ENCODE data around the gene UBE2J2. TPM values are rescaled to one million over a fixed set of nuclear protein-coding genes. Genes with fewer than 3 reads are reported as not detected.
A peak's percentile ranks its signal among the peaks of the same experiment; 100 is the strongest.

Gene UBE2J2
- total and polyA plus RNA-seq, 2 of the 13 experiments (the other 11 are each of a cell fraction or from before 2014, with no cell fraction given) = 25.4 to 29.4 TPM

- peak within 1 kb of the TSS; percentile 34; the same call in 1 of the 2 replicates for H3K4me2 ChIP-seq (ENCODE audit: low read depth, low read length)
- ATAC-seq (peak; percentile 31), FAIRE-seq (no peak), DNase-seq (ENCODE audit: low spot score) (no peak)
- ChIA-PET POLR2A (no interaction called here), CTCF (ENCODE audit: low intra/inter-chr PET ratio, low total read pairs) (no interaction called here)
- in situ Hi-C loops (cut with HindIII; ENCODE audit: extremely low pct_ligation_motif_present, low pct_unique_long_range_greater_than_20kb) (no loop called here), intact Hi-C loops (cut with micrococcal nuclease; ENCODE audit: unreplicated experiment) (no loop called here)
- H3K9ac ChIP-seq (ENCODE audit: insufficient read depth, low read depth, low read length) = no peak within 1 kb of the TSS
- H3K9me3 ChIP-seq (ENCODE audit: low read length) = no peaks in the 10 kb centered on the region
- no TSS peak for BruUV-seq (replicated peaks)
- no peaks in the 10 kb centered on the region for H3K79me2 ChIP-seq (ENCODE audit: insufficient read depth, low read length)
- no peak within 1 kb of the TSS for H2AFZ ChIP-seq (ENCODE audit: low read length)
- no peaks in the 10 kb centered on the region for H3K36me3 ChIP-seq (replicated peaks in 1 of 2; ENCODE audit: control insufficient read depth in 1 of 2, insufficient read depth in 2 of 2, low read length in 2 of 2)
- TF ChIP-seq ADNP (CRISPR knock-in tag; IDR thresholded peaks at IDR 0.05) (no peak), ZNF414 (CRISPR knock-in tag; IDR thresholded peaks at IDR 0.05) (no peak), NFYC (CRISPR knock-in tag; IDR thresholded peaks at IDR 0.05) (no peak), ETS1 (CRISPR knock-in tag; IDR thresholded peaks at IDR 0.05) (no peak), ZNF329 (CRISPR knock-in tag; IDR thresholded peaks at IDR 0.05; ENCODE audit: low read depth) (no peak), MIXL1 (CRISPR knock-in tag; IDR thresholded peaks at IDR 0.05) (no peak), MTF2 (CRISPR knock-in tag; IDR thresholded peaks at IDR 0.05; ENCODE audit: borderline replicate concordance) (0 out of 2 replicates have a peak, but pooled peaks have one; percentile 53), ZNF33A (CRISPR knock-in tag; IDR thresholded peaks at IDR 0.05; ENCODE audit: borderline replicate concordance) (no peak), EZH2 (conservative IDR thresholded peaks at IDR 0.05; ENCODE audit: low read depth, low read length) (0 out of 2 replicates have a peak, but pooled peaks have one; percentile 82), KDM6A (CRISPR knock-in tag; IDR thresholded peaks at IDR 0.05; ENCODE audit: low read depth) (no peak), HNRNPL (IDR thresholded peaks at IDR 0.05; ENCODE audit: low read depth, low read length) (0 out of 2 replicates have a peak, but pooled peaks have one; percentile 11), ZNF703 (CRISPR knock-in tag; IDR thresholded peaks at IDR 0.05; ENCODE audit: borderline replicate concordance) (no peak), ZBTB34 (CRISPR knock-in tag; IDR thresholded peaks at IDR 0.05) (no peak)
- WGBS (ENCODE audit: low lambda C conversion rate) = 14% methylated on average over 12 of the region's 49 CpGs
- H4K20me1 ChIP-seq (ENCODE audit: insufficient read depth, low read length) = no peaks in the 10 kb centered on the region
- H3K27ac ChIP-seq (ENCODE audit: extremely low read length, insufficient read depth, low read length) = no peak within 1 kb of the TSS
- H3K27me3 ChIP-seq (ENCODE audit: control insufficient read depth in 1 of 2, insufficient read depth in 2 of 2, low read length in 2 of 2) = peaks cover 18 to 75% of the 10 kb centered on the region in 2 experiments; a peak in 4 of 5 replicates
- H3K4me3 ChIP-seq (replicated peaks in 1 of 3; ENCODE audit: insufficient read depth in 1 of 3, low read depth in 2 of 3, low read length in 3 of 3) = peak within 1 kb of the TSS in 1 of 3 experiments; percentile 18; a peak in 1 of 6 replicates
- H3K4me1 ChIP-seq (ENCODE audit: insufficient read depth, low read length) = no peaks in the 10 kb centered on the region
Measured at GRCh38 chr1:1206376-1206965, 67.2 kb downstream of the UBE2J2 start, which contains the start of gene TNFRSF18. Gene TNFRSF18, minus strand, starts transcription at chr1:1206592. Its CDS starts 21 bp downstream, at chr1:1206571.

Data from HepG2 (cell line).